Measurements from ENCODE around the gene NAV2.

The NAV2 gene

GRCh38 chr11:19718951-19719350, 6.3 kb downstream of the NAV2 start:
- DNase-seq (ENCODE audit: low read depth in 2 of 2): no peak

GRCh38 chr11:19719960-19720359, 7.3 kb downstream of the NAV2 start:
- DNase-seq (ENCODE audit: low read depth in 2 of 2): no peak

- DNase-seq (ENCODE audit: low read depth in 2 of 2): no peak
Observed at GRCh38 chr11:19721176-19721575, 8.5 kb downstream of the NAV2 start.

DNA sequence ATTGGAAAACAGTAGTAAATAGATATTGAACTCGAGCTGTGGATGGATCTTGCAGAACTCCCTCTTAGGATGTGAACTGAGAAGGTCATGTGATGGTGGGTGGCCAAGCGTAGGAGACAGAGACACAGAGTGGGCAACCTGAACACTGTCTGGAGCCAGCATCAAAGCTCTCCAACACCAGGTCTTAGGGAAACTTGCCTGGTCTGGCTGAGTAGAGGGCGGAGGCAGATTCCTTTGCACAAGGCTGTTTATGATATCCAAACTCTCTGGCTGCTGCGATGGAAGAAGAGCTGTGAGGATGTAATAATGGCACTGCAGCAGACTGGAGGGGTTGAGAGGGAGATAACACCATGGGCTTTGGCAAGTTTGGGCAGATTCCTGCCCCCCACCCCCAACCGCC, 10.1 kb downstream of the NAV2 start:
- DNase-seq (ENCODE audit: low read depth in 2 of 2): no peak

DNA sequence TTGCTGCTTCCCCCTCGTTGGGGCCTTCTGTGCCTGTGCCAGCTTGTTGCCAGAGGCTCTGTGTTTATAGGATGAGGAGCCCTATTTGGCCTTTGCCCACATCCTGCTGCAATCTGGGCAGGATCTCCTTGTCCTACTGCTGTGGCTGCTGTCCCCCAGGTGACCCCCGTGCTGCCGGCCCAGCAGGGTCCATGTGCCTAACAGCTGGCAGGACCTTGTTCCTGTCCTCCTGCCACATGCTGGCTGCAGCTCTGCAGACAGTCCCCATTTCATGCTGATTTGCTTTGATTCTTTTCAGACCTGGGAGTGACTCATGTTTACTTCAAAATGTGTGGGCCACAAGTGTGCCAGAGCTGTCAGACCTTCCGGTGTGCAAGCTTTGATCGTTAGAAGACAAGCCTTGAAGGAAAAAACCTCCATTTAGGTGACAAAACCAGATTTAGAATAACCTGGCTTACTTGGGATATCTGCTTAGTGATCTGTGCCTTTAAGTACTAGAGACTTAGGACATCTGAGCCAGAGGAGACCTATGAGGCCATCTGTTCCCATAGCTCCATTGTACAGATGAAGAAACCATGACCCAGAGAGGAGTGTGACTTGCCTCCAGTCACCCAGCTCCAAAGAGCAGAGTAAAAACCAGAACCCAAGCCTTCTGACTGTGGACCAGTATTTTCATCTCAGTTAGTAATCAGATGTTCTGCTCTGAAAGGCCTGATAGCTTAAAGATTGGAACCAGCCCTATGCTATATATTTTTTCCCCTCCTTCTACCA, 11.1 kb downstream of the NAV2 start:
- DNase-seq (ENCODE audit: low read depth in 2 of 2): no peak

- DNase-seq (ENCODE audit: low read depth in 2 of 2): no peak
Observed at GRCh38 chr11:19724765-19725164, 12.1 kb downstream of the NAV2 start.

DNA sequence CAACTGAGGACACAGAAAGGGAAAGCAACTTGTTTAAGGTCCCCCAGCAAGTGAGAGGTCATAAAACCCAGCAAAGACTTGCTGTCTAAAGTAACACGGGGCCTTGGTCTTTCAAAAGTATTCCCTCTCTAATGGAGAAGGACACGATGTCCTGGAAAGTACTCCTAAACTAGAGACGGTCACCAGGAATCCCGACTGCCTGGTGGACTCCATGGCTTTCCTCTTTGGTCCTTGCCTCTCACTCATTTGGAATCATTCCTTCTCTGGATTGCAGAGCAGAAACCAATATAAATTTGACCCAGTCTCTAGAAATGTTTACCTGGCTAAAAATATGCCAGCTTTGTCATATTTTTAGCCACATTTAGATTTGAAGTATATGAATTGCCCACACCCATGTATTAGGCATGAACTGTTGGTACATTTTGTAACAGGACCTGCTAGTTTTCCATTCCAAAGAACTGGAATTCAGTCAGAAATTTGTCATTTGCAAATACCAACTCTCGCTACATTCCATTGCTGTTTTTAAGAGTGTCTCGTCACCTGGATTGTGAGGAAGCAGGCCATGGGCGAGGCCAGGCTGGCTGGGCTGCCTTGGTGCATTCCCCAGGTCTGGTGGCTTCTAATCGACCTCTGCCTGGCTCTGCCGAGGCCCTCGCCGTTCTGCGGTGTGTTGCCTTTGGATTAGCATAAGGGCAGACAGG, 12.9 kb downstream of the NAV2 start:
- no peak for DNase-seq (ENCODE audit: low read depth in 2 of 2)

- no peak for DNase-seq (ENCODE audit: low read depth in 2 of 2)
Observed at GRCh38 chr11:19727246-19727645, 14.6 kb downstream of the NAV2 start.

- DNase-seq (ENCODE audit: low read depth in 2 of 2): no peak
Observed at GRCh38 chr11:19728436-19728835, 15.8 kb downstream of the NAV2 start.

- DNase-seq (ENCODE audit: low read depth in 2 of 2): no peak
Observed at GRCh38 chr11:19729141-19729540, 16.5 kb downstream of the NAV2 start.

DNA sequence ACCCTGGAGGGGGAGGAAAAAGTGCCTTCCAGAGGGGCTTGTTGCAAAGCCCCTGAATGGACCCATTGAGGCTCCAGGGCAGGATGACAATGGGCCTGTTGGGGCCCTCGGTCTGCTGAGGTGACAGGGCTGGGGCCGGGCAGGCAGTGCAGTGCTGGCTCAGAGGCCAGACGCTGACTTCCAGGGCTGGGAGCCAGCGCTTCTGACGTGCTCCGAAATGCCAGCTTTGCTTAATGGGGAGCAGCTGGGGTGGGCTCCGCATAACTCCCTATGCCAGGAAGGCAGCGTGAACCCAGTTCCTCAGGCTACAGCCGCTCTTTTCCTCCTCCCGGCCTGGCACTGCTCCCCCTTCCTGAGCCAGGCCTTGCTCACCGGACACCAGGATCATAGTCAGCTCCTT, 17.7 kb downstream of the NAV2 start:
- DNase-seq (ENCODE audit: low read depth in 2 of 2): no peak

- DNase-seq (ENCODE audit: low read depth in 2 of 2): no peak
Observed at GRCh38 chr11:19734171-19734570, 21.5 kb downstream of the NAV2 start.

DNA sequence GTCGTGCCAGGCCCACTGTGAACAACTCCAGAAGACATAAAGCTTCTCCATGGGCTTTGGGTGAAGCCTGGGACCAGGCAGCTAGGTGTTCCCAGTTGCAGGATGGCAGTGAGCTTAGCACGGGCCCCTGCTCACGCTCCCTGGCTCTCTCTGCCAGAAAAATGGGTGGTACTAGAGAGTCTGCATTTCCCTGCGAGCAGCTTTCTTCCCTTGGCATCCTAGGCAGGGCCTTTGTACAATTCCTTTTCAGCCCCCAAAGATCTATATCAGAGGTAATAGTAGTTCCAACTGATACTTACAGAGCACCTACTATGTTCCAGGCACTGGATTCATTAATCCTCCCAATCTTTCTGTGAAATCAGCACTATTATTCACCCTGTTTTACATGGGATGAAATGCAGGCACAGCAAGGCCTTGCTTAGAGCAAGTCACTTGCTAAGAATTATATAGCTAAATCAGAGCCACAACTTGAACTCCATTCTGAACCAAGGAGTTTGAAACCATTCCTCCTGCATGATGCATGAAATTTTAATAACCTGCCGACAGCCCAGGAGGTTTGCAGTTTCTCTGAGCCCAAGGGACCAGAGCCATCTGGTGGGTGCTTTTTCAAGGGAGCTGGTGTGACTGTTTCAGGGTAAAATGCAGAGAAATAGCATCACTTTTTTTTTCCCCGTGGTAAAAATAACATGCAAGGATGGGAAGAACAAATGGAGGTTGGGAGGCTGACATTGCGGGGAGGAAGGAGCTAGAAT, 22.7 kb downstream of the NAV2 start:
- no peak for DNase-seq (ENCODE audit: low read depth in 2 of 2)

GRCh38 chr11:19735909-19736498, 23.4 kb downstream of the NAV2 start:
- DNase-seq (ENCODE audit: low read depth in 2 of 2): no peak

DNA sequence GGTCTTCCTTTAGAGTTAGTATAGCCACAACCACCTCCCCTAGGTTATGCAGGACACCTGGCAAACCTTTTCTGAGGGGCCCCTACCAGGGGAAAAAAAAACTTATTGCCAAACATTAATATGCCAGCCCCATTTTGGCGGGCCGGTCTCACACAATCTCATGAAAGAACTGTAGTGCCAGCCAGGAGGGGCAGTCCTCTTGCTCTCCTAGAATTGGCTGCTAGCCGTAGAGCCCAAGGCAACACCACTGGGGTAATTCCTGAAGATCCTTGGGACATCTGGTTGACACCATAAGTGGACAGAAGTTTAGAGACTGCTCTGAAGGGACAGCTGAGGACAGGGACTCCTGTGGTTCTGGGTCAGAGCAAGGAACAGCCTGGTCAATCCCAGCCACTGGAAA, 24.2 kb downstream of the NAV2 start:
- DNase-seq (ENCODE audit: low read depth in 2 of 2): no peak

DNA sequence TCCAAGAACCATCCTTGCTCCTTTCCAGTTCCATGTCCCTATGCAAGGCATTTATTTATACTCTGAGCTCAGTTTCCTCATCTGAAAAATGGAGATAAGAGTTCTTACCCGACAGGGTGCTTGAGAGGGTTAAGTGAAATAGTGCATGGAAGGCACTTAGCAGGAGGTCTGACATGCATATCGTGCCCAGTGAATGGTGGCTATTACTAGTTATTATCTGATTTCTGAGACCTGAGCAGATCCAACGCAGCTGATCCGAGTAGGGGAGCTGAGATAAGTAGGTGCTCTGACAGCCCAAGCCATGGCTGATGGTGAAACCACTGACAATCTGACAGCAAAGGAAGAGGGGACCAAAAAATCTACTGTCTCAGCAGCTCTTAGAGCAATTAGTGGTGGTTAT, 24.9 kb downstream of the NAV2 start:
- DNase-seq (ENCODE audit: low read depth in 2 of 2): no peak

DNA sequence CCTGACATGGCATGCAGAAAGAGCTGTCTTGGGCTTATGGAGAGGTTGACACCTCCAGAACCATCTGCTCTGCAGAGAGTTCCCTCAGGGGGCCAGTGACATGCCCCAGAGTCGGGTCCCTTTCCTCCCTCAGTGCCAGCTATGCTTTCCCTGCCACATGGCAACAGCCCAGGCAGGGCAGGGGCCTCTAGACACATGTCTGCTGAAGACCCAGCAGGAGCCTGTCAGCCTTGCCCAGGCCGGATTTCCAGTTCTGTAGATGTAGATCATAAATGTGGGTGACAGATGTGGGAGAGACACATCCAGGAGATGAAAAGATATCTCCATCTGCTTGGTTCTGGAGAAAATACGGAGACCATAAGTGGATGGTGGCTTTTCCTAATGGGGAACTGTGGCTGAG, 25.5 kb downstream of the NAV2 start:
- no peak for DNase-seq (ENCODE audit: low read depth in 2 of 2)

- DNase-seq (ENCODE audit: low read depth in 2 of 2): no peak
Observed at GRCh38 chr11:19739872-19740271, 27.2 kb downstream of the NAV2 start.

GRCh38 chr11:19740586-19740985, 27.9 kb downstream of the NAV2 start:
- DNase-seq (ENCODE audit: low read depth in 2 of 2): no peak

DNA sequence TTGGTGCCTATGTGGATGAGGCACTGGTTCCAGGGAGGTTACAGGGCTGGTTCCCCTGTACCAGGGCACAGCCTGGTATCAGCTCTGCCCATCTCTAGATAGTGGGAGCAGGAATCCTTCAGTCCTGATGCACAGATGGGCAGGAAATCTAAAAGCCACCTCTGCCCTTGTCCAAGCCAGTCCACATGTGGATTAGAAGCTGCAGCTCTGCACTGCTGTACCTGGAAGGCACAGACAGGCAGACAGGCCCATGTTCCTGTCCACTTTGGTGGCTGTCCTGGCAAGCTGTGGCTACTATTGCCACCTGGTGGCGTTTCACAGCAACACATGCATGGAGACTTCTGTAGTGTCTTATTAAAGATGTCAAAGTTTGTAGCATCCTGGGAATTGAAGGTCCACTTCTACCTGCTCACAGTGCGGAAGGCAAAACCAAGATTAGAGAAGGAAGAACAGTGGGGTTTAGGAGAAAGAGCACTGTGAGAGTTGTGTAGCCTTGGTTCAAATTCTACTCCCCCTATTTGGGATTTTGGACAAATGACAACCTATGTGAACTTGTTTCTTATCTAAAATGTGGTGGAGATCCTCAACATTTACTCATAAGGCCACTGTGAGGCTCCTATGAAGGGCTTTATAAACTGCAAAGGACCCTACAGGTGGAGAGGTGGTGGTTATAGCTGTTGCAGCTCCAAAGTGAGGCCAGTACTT, 30.1 kb downstream of the NAV2 start:
- DNase-seq (ENCODE audit: low read depth in 2 of 2): peak; percentile 45 to 46

GRCh38 chr11:19743622-19744021, 31.0 kb downstream of the NAV2 start:
- DNase-seq (ENCODE audit: low read depth in 2 of 2): no peak

GRCh38 chr11:19744130-19744529, 31.5 kb downstream of the NAV2 start:
- DNase-seq (ENCODE audit: low read depth in 2 of 2): no peak
